GM19238 (cell line): ENCODE measurements around the gene MAGI2.

ENCODE experiments used
- DNase-seq: peaks from one replicate; pipeline ENCODE4 v3.0.0; 2011; ENCODE audit warnings: low spot score; ENCODE audit not compliant: insufficient read length

Gene MAGI2

DNA sequence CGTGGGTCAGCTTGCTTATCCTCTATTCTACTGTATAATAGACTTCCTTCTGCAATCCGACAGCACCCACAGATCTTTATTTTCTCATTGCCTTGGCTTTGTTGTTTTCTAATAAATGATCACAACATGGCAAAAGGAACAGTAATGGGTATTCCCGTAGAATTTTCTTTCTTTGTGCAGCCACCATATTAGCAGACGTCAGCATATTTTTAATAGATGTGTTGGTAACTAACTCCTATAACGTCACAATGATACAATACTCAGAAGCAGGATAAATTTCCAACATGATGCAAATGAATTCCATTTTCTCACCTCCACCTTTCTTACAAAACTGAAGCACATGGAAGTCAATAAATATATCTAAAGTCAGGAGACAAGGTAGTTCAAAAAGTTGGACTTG, 617.6 kb downstream of the MAGI2 start:
- DNase-seq: no peak

DNA sequence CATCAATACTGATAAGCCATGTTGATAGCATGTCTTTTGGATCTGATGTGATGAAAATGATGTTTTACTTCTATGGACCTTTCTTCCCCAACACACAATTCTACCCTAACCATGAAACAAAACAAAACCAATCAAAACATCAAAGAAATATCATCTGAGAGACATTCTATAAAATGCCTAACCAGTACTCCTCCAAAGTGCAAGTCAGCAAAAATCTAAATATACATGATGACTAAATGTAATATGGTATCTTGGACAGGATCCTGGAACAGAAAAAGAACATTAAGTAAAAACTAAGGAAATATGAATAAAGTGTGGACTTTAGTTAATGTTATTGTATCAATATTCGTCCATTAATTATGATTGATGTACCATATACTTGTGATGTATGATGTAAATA, 625.1 kb downstream of the MAGI2 start:
- no peak for DNase-seq

DNA sequence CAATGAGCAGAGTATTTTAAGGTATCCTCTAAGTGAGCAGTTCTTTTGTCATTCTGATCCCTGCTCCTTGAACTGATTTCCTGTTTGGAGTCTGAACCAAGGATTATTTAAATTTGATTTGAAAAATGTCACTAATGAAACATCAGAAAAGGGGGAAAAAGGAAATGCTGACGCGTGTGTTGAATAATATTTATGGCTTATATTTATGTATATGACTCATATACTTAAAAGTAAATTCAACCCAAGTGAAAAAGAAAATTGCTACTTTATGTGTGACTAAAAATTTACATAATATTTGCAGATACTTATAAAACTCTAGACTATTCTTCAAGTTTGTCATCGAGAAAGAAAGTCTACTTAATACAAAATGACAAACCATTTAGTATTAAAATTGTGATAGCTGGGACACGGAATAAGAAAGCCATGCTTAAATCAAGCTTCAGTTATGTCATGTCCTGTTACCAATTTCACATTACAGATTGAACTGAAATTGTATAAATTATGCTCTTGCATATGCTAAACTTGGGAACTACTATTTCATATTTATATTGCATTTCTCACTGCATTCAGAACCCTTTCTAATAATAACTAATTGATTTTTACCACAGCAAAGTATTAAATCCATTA, 649.9 kb downstream of the MAGI2 start:
- DNase-seq: no peak

DNA sequence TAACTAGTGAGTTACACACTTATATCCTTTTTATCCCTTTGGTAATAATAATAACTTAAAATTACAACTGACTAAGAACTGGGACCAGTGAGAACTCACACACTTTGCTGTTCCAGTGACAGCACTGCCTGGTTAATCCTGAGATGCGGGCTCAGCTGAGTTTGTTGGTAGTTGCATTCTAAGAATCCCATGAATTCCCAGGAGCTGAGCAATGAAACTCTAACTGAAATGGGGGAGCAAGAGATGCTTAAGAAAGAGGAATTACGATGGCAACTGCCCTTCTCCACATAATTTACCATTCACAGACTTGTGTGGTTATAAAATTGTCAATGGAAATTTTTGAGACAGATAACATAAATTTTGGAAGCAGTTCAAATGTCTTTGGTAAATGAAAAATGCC, 659.4 kb downstream of the MAGI2 start:
- DNase-seq: no peak

DNA sequence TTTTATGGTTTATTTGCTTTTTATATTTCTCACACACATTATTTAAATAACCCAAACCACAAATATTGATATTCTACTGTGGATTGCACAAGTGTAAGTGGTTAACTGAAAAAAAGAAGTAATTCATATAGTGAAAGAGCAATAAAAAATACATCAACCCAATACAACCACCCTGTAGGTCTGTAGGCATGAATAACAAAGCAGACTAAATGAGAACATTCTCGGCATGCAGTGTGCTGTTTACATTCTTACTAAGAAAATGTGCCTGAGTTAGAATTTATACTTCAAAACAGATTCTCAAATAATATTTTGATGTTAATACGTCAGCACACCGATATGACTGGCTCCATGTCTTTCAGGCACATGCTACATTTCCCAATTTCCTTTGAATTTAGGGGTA, 660.8 kb downstream of the MAGI2 start:
- DNase-seq: no peak

DNA sequence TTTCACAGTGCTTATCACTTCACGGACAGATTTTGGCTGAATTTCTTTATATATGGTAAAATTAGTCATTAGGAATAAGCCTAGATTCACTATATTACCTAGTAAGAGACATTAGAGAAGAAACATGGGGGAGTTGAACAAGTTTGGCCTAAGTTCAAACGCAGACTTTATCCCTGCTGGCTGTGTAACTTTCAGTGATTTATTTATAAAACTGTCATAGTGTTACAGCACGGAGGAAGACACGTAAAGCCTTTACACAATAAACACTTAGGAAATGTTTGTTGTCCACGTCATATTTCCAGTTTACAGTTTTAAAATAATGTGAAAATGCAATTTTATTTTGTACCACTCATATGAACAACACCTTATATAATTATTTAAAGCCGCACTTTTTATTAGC, 661.5 kb downstream of the MAGI2 start:
- no peak for DNase-seq

DNA sequence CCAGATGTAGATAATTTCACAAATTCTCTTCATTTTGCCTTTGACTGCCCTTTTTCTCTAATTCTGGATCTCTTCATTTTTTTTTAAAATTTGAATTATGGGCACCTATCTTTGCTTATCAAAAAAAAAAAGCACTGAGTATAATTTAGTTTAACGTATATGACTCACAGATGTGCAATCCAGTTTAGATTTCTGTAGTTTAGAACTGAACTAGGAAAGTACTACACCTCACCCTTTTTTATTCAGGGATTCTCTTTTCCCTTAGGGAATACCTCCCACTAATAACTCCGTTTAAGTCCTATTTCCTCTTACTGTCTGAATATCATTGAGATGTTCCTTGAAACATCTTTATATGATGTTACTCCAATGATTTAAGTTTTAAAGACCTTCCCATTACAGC, 665.0 kb downstream of the MAGI2 start:
- no peak for DNase-seq

DNA sequence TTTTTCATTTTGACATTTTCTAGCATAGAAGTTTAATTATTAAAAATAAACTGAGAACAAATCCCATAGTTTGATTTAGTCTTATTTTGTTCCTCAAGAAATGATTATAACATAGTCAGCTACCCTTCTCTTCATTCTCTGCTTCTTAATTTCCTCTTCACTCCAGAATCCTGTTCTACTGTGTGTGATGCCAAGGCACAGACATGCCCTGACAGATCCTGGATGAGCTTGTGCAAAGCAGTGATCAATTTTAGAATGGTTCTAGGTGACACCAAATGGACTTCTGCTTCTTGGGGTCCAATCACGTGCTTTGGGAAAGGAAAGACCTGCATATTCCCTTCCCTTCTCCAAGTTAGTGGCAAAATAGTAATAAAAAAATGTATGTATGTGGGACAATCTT, 665.6 kb downstream of the MAGI2 start:
- DNase-seq: no peak

DNA sequence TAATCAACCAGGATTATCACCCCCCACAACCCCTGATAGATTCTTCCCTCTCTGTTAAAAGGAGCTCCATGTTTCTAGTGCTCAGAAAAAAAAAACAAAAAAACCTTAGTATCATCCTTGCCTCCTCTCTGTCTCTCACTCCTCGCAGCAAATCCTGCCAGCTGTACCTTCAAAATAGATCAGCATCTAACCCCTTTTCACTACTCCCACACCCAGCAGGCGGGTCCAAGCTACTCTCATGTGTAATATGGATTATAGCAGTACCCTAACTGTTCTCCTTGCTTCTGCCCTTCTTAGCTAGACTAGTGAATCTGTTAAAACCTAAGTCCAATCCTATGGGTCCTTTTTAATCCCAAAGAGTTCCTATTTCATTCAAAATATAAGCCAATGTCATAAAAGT, 667.4 kb downstream of the MAGI2 start:
- no peak for DNase-seq

DNA sequence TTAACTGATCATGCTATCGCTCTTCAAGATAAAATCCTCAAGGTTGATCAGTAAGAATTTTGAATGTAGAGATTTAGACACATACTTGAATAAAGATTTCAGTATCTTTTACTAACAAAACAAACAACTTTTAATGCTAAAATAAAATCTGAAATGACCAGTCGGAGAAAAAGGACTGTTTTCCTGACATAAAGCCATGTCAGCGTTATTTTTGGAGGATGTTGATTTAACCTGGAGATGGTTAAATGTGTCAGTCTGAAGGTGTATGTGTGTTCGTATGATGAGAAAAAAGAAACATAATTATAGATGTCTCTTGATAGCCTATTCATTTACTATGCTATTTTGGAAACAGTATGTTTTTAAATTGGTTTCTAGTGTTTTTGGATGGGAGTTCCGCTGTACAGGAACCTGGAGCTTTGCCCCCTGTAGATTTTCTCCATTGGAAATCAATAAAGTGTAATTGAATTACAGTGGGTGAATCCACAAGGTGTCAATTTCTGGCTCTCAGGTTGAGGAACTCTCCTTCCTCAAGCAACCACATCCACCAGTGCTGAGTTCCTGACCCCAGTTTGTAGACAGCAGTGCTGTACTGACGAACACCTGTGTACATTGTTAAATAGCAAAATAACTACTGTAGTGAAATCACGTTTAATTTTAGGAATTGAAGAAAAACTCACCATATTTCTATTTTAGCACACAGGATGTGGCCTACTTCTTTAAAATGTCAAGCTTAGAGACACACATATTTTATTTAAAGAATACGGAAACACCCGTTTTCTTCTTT, 670.1 kb downstream of the MAGI2 start:
- no peak for DNase-seq

DNA sequence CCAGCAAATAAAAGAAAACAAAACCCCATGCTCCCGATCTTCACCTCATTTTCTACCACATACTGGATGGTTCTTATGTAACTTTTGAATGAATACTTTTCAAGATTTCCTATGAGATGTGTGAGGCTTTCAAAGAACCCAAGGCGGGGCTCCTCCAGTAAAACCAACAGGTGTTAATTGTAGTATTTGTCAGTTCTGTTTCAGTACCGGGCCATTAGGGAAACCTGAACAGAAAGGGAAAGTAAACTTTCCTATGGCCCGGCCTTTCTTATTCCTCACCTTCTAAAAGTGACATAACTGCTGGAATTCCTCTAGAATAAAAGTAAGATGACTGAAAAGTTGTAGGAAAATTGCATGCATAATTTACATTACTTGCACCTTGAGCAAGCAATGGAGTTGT, 672.9 kb downstream of the MAGI2 start:
- DNase-seq: no peak

DNA sequence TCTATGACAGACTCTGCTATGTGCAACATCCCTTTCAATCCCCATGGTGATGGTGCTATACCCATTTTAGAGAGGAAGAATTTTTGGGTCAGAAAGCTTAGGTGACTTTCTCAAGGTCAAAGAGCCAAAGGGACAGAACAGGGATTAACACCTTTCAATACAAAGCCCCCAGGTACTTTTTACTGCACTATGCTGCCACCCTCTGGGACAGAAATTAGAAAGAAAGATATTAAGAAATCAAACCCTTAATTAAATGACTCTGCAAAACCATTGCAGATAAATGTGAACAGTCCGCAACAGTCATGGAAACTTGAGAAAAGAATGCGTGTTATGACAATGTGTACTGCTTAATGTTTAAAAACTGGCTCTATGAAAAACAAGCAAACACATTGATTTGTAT, 673.7 kb downstream of the MAGI2 start:
- DNase-seq: no peak

DNA sequence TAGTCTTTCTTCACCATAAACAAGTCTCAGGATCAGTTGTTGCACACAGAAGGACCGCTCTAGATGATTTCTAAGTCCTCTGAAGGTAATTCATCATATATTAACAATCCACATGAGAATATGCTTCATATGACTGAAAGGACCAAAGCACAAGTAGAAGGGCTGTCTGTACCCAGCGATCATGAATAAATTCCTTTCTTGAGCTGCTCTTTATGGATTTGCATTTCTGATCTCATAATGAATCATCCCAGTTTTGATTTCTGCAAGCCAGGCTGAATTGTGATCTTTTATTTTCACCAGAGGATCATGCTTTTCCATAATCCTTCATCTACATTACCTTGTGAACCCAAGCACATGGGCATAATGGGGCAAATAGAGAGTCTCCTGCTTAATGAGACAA, 675.6 kb downstream of the MAGI2 start:
- DNase-seq: no peak

DNA sequence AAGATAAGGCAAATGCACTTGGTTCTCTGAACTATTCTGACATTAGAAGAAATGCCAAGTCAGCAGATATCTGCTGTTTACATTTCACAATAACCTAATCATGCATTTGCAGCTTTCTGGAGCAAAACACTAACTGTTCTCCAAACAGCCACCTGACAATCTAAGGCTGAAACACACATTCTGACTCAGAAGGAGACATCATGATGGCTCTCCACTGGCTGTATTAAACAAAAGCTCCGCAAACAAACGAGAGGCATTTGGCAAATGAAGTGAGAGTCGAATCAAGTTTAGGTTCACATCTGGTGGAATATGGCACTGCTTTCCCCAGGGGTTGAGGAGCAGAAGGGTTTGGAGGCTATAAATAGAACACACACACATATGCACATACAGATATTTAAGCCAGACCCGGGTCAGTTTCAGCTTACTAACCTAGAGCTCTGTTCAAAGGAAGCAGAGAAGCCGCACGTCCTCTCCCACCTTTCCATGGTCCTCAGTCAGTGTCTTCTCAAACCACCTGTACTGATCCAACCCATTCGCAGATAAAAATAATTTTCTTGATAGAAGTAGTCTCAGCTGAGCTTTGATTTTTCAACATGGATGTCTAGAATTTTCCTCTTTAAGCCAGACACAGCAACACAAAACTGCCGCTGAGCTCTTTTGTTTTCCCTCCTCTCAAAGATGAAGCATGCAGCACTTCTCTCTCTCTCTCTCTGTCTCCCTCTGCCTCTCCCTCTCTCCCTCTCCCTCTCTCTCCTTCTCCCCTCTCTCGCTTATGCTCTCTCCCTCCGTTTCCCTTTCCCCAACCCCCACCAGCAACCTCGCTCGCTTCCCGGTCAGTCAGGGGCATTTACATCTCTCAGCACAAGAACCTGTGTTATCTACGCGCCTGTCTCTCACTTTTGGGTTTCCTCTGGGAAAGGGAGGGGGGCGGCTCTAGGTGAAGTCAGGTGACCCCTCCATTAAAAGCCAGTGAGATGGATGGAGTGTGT, 682.8 kb downstream of the MAGI2 start:
- no peak for DNase-seq

DNA sequence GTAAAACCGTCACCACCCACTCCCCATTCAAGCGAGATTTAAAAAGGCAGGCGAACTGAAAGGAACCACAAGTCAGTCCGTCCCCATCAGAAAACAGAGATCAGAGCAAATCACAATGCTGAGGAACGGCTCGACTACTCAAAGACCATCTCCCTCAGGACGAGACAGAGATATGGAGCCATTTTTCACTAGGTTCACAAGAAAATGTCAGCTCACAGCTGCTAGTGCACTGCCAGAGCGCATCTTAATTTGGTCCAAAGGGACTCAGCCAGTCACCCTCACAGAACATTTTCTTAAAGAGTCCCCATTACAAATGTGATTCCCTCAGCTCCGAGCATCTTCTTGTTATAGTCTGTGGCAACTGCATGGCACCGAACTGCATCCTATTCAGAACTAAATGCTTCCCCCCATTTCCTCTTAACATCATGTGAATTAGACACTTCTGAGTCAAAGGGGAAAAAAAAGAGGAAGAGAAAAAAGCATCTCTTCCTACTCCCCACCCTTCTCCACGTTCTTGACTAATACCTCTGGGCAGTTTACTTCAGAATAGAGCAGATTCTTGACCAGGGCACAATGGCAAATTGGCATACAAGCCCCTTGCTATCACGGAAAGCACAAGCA, 683.9 kb downstream of the MAGI2 start:
- peak; percentile 2 for DNase-seq

DNA sequence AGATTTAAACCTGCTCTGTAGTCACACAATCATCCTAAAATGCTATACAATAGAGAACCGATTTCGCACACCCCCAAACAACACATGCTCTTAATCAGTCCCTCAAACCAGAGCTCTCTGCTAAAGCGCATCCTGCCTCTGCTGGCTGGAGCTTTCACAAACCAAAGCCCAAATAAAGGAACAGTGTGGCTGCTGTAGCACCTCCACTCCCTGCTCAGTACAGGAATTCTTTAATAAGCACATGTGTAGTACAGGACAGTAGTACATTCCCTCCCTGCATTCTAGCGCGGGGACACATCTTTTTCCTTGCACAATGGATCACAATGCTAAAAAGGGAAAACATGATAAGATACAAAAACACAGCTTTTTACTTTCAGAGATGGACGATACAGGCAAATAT, 684.6 kb downstream of the MAGI2 start:
- no peak for DNase-seq

DNA sequence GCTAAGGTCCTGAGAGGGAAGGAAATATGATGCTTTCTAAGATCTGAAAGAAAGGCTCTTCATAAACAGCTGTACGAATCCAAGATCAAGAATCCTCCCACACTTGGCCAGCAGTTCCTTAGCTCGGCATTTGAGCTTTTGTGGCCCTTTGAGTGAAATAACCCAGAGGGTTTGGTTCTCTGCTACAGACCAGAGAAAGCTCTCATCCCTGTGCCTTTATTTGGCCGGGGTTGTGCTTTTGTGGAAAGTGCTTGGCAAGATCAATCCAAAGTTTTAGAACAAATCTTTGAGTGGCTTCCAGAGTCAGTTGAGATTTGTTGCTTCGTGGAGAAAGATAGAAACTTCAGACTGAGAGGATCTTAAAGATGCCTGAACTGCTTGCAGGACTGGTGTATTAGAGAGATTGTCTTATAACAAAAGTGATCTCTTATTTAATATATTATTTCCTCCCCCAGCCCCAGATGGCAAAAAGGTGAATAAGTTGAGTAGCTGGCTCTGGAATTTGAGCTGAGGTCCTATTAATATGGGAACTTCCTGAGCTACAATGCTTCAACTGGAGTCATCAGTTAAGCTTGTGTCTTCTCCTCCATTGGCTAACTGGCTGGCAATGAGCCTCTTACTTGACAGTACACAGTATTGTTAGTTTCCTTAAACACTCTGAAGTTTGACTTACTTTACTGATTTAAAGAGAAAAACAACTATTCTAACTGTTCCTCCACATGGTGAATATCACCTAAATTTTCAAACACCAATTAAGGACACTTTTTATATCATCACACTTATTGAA, 687.3 kb downstream of the MAGI2 start:
- DNase-seq: no peak

DNA sequence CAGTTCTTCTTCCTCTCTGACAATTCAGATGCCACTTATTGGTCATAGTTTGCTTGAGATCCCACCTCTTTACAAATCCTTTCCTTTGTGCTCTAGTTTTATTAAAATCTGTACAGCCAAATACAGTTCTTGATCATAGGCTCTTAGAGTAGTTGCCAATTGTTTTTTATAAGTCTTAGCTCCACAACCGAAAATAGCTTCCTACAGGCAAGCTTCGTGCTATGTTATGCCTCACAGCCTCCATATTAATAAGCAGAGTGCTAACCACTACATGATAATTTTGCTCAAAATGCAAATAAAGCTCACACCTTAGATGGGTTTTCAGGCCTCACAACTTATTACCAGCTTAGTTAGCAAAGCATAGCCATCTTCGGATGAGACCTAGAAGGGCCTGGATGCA, 688.9 kb downstream of the MAGI2 start:
- no peak for DNase-seq

DNA sequence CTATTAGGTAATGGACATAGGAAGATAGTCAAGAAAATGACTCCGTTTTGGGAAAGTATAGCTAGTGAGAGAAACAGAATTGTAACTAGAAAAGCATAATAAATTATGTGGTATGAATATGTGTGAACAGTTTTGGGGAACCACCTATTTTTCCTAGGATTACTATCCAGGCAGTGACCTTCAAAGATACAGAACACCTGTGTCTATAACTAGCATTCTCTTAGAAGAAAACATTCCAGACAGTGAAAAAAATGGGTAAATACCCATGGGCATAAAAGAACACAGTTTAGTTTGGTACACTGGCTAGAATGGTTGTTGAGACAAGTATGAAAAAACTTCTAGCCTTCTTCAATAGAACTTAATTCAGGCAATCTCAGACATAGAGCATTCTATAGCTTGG, 690.8 kb downstream of the MAGI2 start:
- DNase-seq: no peak

DNA sequence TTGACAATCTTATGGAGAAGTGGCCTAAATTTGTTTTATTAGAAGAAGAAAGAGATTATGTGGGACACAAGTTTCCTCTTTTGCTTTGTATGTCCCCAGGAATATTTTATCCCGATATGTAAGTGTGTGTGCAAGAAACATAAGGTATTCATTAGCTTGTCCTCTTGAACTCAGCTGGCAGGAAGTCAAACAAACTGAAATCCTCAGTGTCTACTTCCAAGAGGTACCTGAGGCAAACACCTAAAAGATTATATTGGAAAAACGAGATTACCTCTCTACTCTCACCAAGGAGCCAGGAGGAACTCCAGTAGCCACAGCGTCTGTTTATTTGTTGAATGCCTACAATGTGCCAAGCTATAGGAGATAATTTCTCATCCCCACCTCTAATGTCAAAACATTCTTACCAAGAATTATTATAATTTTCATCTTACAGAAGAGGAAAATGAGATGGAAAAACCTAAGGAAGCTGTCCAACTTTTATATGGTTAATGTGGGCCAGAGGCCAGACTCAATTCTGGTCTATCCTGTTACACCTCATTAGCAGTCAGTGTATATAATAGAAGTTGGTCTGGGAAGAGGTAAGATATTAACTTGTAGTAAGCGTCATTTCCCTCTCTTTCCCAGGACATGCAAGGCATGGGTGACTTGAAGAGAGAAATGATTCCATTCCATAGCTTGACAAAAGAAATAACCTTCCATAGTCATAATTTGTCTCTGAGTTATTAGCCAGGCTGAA, 692.7 kb downstream of the MAGI2 start:
- no peak for DNase-seq
